IPS-18c (cell line): ENCODE results near the gene TPBGL.

Experiments used
- H3K4me3 ChIP-seq: 2 replicates; pipeline ENCODE4 v1.7.0; 2013; ENCODE audit warnings: low read depth, mild to moderate bottlenecking, low read length, moderate library complexity; ENCODE audit not compliant: insufficient read depth
- H3K9me3 ChIP-seq: one replicate; pipeline ENCODE4 v1.6.1; 2013; ENCODE audit warnings: mild to moderate bottlenecking, low read length, moderate library complexity; ENCODE audit not compliant: control insufficient read depth, insufficient read depth

TPBGL gene

DNA sequence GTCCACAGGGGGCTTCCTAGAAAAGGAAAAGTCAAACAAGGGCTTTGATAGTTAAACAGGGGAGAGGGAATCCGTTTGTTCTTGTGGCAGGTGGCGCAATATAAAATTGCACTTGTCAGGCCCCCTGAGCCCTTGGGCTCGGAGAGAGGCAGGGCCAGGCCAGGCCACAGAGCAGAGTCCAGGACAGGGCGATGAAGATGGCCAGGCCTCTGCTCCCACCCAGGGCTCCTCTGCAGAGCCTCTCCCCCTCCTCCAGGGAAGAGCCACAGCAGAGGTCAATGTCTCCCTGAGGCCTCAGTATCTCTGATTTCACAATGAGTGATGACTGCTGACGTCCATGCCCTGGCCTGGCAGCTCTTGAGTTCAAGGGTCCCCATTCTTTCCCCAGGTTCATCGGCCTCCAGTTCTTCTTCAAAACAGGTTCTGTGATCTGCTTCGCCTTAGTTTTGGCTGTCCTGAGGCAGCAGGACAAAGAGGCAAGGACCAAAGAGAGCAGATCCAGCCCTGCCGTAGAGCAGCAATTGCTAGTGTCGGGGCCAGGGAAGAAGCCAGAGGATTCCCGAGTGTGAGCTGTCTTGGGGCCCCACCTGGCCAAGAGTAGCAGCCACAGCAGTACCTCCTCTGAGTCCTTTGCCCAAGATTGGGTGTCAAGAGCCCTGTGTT lies 36.4 kb upstream of the TPBGL start:
- Histone ChIP-seq H3K9me3 (no peaks in the 10 kb centered on the region), H3K4me3 (no peak overlapping the region)

GRCh38 chr11:75204685-75205563 lies 35.6 kb upstream of the TPBGL start:
- Histone ChIP-seq H3K4me3 (no peak overlapping the region), H3K9me3 (no peaks in the 10 kb centered on the region)

GRCh38 chr11:75205564-75206020 lies 35.0 kb upstream of the TPBGL start:
- H3K4me3 ChIP-seq = no peak overlapping the region
- no peaks in the 10 kb centered on the region for H3K9me3 ChIP-seq

- no peak overlapping the region for H3K4me3 ChIP-seq
- H3K9me3 ChIP-seq = no peaks in the 10 kb centered on the region
These were observed 32.1 kb upstream of the TPBGL start for GRCh38 chr11:75208446-75208845.

DNA sequence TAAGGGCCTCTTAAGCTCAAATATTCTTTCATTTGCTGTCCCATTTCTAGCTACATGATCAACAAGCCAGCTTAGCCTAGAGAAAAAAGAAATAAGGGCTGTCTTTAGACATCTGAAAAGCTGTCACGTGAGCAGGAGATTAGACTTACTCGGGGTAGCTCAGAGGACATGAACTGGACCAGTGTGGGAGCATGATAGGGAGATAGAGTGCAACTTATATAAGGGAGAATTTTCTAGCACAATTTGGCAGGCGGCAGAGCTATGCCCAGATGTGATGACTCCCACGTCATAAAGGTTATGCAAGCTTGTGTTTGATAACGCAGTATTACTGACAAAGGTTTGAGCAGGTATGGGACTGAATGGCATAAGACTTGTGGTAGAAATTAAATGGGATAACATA lies 28.2 kb upstream of the TPBGL start:
- H3K9me3 ChIP-seq = no peaks in the 10 kb centered on the region
- H3K4me3 ChIP-seq = no peak overlapping the region

- Histone ChIP-seq H3K9me3 (no peaks in the 10 kb centered on the region), H3K4me3 (no peak overlapping the region)
These were observed 26.2 kb upstream of the TPBGL start for GRCh38 chr11:75214411-75214821.

GRCh38 chr11:75214843-75215242 lies 25.7 kb upstream of the TPBGL start:
- no peaks in the 10 kb centered on the region for H3K9me3 ChIP-seq
- no peak overlapping the region for H3K4me3 ChIP-seq

DNA sequence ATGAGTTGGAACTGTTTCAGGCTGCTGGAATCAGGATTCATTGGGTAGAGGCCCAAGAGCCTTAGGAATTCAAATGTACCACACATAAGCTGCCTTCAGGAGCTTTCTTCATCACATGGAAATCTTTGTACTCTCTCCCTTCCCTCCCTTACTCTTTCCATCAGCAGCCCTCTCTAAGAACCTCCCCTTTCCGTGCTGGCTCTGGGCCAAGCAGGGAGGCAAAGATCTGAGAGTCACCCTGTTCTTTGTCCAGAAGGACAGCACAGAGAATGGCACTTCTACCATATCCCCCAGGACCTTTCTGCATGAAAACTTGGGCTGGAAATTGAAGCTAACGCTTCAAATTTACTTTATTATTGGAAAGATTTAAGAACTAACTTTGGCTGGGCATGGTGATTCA lies 20.7 kb upstream of the TPBGL start:
- Histone ChIP-seq H3K9me3 (no peaks in the 10 kb centered on the region), H3K4me3 (no peak overlapping the region)

DNA sequence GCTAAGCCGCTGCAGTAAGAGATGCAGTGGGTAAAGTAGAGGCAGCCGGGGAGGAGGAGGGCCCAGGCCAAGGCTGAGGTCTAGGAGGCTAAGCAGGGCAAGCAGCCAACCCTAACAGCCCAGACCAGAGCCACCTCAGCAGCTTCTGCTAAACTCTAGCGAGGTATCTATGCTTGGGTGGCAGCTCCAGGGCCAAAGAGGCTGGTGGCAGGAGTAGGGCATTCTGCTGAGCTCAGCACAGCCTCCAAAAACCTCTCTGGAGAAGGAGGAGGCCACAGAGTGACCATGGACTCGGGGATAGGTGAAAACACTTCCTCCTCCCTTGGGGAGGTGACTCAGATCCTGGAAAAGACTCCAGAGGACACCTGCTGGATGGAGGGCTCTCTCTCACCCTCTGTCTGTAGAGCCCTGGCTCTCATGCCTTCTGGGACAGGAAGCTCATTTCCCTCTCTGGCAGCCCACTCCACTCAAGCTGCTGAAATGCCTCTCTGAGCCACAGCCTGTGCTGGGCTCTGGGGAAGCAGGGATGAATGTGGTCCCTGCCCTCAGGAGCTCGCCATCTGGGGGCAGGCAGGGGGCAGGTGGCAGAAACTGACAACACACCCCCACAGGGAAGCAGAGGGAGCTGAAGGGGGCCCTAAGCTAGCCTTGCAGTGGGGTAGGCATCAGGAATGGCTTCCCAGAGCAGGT lies 16.5 kb upstream of the TPBGL start:
- H3K9me3 ChIP-seq = no peaks in the 10 kb centered on the region
- H3K4me3 ChIP-seq = no peak overlapping the region

- H3K4me3 ChIP-seq = no peak overlapping the region
- no peaks in the 10 kb centered on the region for H3K9me3 ChIP-seq
These were observed 14.8 kb upstream of the TPBGL start for GRCh38 chr11:75225794-75226193.

DNA sequence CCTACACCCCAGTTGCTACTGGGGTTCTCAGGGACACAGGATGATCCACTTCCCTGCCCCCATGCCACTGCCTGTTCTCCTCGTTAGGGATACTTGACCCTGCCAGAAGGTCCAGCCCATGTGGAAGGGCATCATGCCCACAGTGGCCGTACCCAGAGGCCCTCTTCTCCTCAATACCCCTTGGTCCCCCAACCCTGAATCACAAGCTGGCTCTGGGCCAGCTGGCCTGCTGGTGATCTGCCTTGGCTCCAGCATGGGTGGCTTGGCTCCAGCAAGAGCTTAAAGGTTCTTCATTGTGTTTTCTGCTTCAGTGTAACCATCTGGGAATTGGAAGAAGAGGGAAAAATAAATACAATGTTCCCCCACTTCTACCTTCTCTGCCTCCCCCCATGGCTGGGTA lies 11.1 kb upstream of the TPBGL start:
- no peak overlapping the region for H3K4me3 ChIP-seq
- no peaks in the 10 kb centered on the region for H3K9me3 ChIP-seq

DNA sequence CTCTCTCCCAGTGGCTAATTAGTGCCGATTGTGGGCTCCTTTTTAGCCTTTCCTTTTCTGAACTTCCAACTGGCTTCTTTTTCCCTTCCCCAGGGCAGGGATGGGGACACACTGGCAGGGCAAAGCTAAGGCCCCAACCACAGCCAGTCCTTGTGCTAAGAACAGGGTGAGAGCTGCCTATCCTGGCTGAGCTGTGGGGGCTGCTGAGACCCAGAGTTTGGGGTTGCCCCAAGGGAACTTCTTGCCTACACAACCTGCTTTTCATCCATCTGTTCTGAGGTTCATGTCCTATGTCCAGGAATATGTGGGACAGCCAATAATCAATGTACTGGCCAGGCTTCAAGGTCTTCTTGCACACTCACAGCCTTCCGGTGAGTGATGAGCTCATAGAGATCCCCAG lies 10.0 kb upstream of the TPBGL start:
- no peaks in the 10 kb centered on the region for H3K9me3 ChIP-seq

GRCh38 chr11:75233754-75234172 lies 6.8 kb upstream of the TPBGL start:
- H3K9me3 ChIP-seq = no peaks in the 10 kb centered on the region
- H3K4me3 ChIP-seq = no peak overlapping the region

More for the DNA sequence above, 10.0 kb upstream of the TPBGL start:
- no peak overlapping the region for H3K4me3 ChIP-seq

DNA sequence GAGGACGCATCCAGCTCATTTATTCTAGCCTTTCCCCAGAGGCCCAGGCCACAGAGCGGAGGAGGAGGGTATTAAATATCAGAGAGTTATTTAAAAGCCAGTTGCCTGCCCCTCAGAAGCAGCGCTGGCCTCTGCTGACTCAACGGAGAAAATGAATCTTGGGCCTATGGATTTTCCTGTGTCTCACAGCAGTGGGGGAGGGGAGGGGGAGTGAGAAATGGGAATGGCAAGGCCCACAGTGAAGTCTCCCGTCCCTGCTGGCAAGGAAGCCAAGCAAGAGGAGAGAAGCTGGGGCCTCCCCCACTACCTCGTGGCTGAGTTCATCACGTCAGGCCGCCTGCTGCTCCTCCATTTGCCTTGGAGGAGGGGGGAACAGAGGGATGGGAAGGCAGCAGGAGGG lies 4.5 kb upstream of the TPBGL start:
- no peaks in the 10 kb centered on the region for H3K9me3 ChIP-seq
- no peak overlapping the region for H3K4me3 ChIP-seq

DNA sequence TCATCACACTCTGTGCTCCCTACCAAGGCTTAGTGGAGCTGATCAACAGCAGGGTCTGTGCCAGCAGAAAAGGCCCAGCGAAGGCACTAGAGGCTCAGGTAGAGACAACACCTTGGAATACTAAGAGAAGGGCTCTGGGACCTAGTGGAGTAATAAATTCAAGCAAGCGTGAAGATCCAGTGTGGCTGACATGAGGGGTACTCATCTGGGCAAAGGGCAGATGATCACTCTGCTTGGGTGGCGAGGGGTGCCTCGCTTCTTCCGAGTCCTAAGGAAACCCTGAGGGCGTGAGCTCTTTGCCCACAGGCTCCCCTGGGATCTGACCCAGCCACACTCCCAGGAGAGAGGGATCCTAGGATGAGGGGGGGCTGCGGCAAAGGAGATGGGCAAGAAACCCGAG lies 3.5 kb upstream of the TPBGL start:
- peaks cover 3% of the 10 kb centered on the region for H3K9me3 ChIP-seq

DNA sequence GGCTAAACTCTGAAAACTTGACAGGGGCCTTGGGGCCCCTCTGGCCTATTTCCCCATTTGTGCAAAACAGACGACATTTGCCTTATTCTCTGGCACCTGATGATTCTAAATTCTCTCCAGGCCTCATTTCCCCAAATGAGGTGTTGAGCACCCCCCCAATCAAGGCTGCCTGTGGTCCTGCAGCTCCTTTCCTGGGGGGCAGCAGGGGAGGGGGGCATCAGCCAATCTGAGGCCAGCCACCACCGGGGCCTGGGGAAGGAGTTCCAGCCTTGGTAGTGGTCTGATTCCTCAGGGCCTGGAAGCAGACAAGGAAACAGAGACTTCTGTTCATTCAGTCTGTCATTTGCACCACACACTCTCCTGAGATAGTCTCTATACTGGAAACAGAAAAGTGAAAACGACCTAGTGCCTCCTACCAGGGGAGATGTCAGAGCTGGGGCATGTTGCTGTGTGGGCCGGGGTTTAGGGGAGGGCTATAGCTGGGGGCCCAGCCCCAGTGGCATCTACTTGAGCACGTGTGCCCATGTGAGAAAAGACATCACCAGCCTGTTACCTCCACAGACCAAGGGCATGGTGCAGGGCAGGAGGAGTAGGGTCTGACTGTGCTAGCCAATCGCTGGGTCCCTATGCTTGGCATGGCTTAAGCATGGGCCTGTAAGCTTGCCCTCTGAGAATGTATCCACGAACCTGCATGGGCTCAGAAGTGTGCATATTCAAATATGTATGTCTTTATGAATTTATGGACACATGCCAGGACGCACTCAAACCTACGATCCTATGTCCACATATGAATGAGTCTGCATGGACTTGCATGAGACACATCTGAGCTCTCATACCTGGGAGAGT lies 1.8 kb upstream of the TPBGL start:
- Histone ChIP-seq H3K4me3 (no peak overlapping the region), H3K9me3 (peaks cover 3% of the 10 kb centered on the region)

More for the DNA sequence above, 3.5 kb upstream of the TPBGL start:
- H3K4me3 ChIP-seq = no peak overlapping the region
